Calu3 (cell line): ENCODE measurements around the gene VRK1. TPM values are rescaled to one million over a fixed set of nuclear protein-coding genes. Genes with fewer than 3 reads are reported as not detected.
A peak's percentile ranks its signal among the peaks of the same experiment; 100 is the strongest.

Source experiments
- Bru-seq: library from RNA; stranded (reverse); fragments of 400-500 nt; gene quantifications from one replicate; lab custom pipeline; 2021; lab: Mats Ljungman, UMichigan
- BruChase-seq, 2 experiments: library from RNA; stranded (reverse); fragments of 400-500 nt; gene quantifications; one replicate each; lab custom pipeline; 2021; lab: Mats Ljungman, UMichigan
- BruUV-seq: library from RNA; stranded (reverse); fragments of 400-500 nt; replicated peaks from 2 replicates; lab custom pipeline; 2021; lab: Mats Ljungman, UMichigan
- CTCF ChIA-PET: fragments of 300-600 bp; sonication (Branson Sonifier 250); formaldehyde crosslinking; loops from one replicate; lab custom pipeline; 2022; ENCODE audit warnings: antibody characterized with exemption; lab: Charles Lee
- DNase-seq: peaks from one replicate; pipeline ENCODE4 v3.0.0; 2022
- H3K27ac Mint-ChIP-seq: one replicate; pipeline ENCODE4 v1.8.0; 2022; ENCODE audit warnings: mixed read lengths; ENCODE audit not compliant: unreplicated experiment
- H3K27me3 Mint-ChIP-seq: one replicate; pipeline ENCODE4 v1.8.0; 2022; ENCODE audit warnings: mixed read lengths; ENCODE audit not compliant: unreplicated experiment
- H3K36me3 Mint-ChIP-seq: one replicate; pipeline ENCODE4 v1.8.0; 2022; ENCODE audit warnings: mild to moderate bottlenecking, moderate library complexity, mixed read lengths; ENCODE audit not compliant: insufficient read depth, unreplicated experiment
- H3K4me1 Mint-ChIP-seq: one replicate; pipeline ENCODE4 v1.8.0; 2022; ENCODE audit warnings: mild to moderate bottlenecking, low read depth, mixed read lengths; ENCODE audit not compliant: unreplicated experiment
- H3K4me3 Mint-ChIP-seq: one replicate; pipeline ENCODE4 v1.8.0; 2022; ENCODE audit warnings: mild to moderate bottlenecking, low read depth, moderate library complexity, mixed read lengths; ENCODE audit not compliant: unreplicated experiment
- H3K9me3 Mint-ChIP-seq: one replicate; pipeline ENCODE4 v1.8.0; 2022; ENCODE audit warnings: low read depth, mixed read lengths; ENCODE audit not compliant: unreplicated experiment
- CTCF ChIP-seq: fragments of 200-600 bp; IDR thresholded peaks from one replicate; pipeline ENCODE4 v1.8.0; 2022; ENCODE audit warnings: antibody characterized with exemption; ENCODE audit not compliant: unreplicated experiment
- intact Hi-C: fragments of 100-400 bp; cut with micrococcal nuclease; formaldehyde crosslinking; loops from one replicate; pipeline ENCODE4 v1.10.0; 2022; ENCODE audit not compliant: unreplicated experiment
- long read RNA-seq: library from polyadenylated mRNA; stranded (forward); transcript quantifications from one replicate; pipeline ENCODE4 v2.0.0, GENCODE V29; 2022
- total RNA-seq: library from RNA; stranded (reverse); gene quantifications from 2 replicates; pipeline ENCODE4 v1.2.3, GENCODE V29; 2022

VRK1 gene, protein sequence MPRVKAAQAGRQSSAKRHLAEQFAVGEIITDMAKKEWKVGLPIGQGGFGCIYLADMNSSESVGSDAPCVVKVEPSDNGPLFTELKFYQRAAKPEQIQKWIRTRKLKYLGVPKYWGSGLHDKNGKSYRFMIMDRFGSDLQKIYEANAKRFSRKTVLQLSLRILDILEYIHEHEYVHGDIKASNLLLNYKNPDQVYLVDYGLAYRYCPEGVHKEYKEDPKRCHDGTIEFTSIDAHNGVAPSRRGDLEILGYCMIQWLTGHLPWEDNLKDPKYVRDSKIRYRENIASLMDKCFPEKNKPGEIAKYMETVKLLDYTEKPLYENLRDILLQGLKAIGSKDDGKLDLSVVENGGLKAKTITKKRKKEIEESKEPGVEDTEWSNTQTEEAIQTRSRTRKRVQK
- total RNA-seq (43.8 and 51.3 TPM in 2 replicates), Bru-seq, nascent RNA (percentile 91 among the genes with signal in this experiment), BruChase-seq, experiment 1, labeled RNA remaining after a 6-hour chase (percentile 77 among the genes with signal in this experiment), BruChase-seq, experiment 2, labeled RNA remaining after a 2-hour chase (percentile 85 among the genes with signal in this experiment)
- long read RNA-seq, transcript VRK1-201 (13 exons, 1,745 nt), result major isoform, 86 of 106 reads
- long read RNA-seq, partial matches to known transcripts, result 1 of 106 reads
- long read RNA-seq, other reads (novel, unspliced or antisense), result 19 of 106 reads

GRCh38 chr14:96796851-96797581 lies at the start of gene VRK1:
TSS of gene VRK1 (plus strand) at chr14:96797382. CDS start at chr14:96833472, 36,090 bp downstream.
- no TSS peak for BruUV-seq
- peak within 1 kb of the TSS; percentile 67 for H3K27ac Mint-ChIP-seq
- CTCF ChIA-PET, result interaction anchor here (0.7 to 1.4 kb wide), 4 partner anchors 11 to 654 kb away, joined by 3 to 8 read pairs (median 4); no protein-coding TSS in a partner anchor
- peaks cover 17% of the 10 kb centered on the region for H3K36me3 Mint-ChIP-seq
- peak within 1 kb of the TSS; percentile 94 for H3K4me3 Mint-ChIP-seq
- H3K27me3 Mint-ChIP-seq, result peaks cover 26% of the 10 kb centered on the region
- H3K4me1 Mint-ChIP-seq, result peaks cover 21% of the 10 kb centered on the region
- peak; percentile 96 for DNase-seq
- H3K9me3 Mint-ChIP-seq, result no peaks in the 10 kb centered on the region
- intact Hi-C loops, result no loop called here
- TF ChIP-seq CTCF, result no peak

DNA sequence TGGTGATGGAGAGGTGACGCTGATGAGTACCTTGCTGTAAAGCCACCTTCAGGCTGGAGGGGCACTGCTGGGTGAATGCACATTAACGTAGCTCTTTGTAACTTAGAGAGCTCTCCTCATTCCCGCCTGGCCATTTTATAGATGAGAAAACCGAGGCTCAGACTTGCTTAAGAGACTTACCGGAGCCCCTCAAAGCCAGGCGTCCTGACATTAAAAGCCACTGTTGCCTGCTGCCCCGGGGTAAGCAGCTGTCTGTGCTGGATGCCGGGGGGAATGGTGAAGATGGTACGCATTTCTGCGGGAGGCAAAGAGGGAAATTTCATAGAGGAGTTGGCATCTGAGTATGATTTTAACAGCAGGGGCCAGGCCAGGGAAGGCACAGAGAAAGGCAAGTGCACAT lies 49.6 kb upstream of the VRK1 start:
- H3K4me3 Mint-ChIP-seq, result no peak overlapping the region
- peaks cover 60% of the 10 kb centered on the region for H3K27me3 Mint-ChIP-seq
- intact Hi-C loops, result no loop called here
- TF ChIP-seq CTCF, result no peak
- DNase-seq, result no peak
- no peak overlapping the region for H3K27ac Mint-ChIP-seq
- H3K4me1 Mint-ChIP-seq, result no peaks in the 10 kb centered on the region
- no TSS peak for BruUV-seq
- H3K9me3 Mint-ChIP-seq, result no peaks in the 10 kb centered on the region
- H3K36me3 Mint-ChIP-seq, result no peaks in the 10 kb centered on the region
- CTCF ChIA-PET, result no interaction called here

- H3K4me3 Mint-ChIP-seq, result no peak overlapping the region
- no peak overlapping the region for H3K27ac Mint-ChIP-seq
- H3K36me3 Mint-ChIP-seq, result no peaks in the 10 kb centered on the region
- CTCF ChIA-PET, result no interaction called here
- no peaks in the 10 kb centered on the region for H3K4me1 Mint-ChIP-seq
- no peak for TF ChIP-seq CTCF
- H3K27me3 Mint-ChIP-seq, result peaks cover 53% of the 10 kb centered on the region
- intact Hi-C loops, result no loop called here
- no peaks in the 10 kb centered on the region for H3K9me3 Mint-ChIP-seq
- no TSS peak for BruUV-seq
- peak; percentile 9 for DNase-seq
These were observed 48.8 kb upstream of the VRK1 start for GRCh38 chr14:96748362-96748761.

DNA sequence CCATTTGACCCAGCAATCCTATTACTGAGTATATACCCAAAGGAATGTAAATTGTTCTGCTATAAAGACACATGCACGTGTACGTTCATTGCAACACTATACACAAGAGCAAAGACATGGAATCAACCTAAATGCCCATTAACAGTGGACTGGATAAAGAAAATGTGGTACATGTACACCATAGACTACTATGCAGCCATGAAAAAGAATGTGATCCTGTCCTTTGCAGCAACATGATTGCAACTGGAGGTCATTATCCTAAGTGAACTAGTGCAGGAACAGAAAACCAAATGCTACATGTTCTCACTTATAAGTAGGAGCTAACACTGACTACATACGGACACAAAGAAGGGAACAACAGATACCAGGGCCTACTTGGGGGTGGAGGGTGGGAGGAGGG lies 45.7 kb upstream of the VRK1 start:
- no peak for DNase-seq
- Mint-ChIP-seq H3K27ac (no peak overlapping the region), H3K4me1 (no peaks in the 10 kb centered on the region), H3K9me3 (no peaks in the 10 kb centered on the region), H3K36me3 (no peaks in the 10 kb centered on the region), H3K27me3 (peaks cover 22% of the 10 kb centered on the region), H3K4me3 (no peak overlapping the region)
- no peak for TF ChIP-seq CTCF
- CTCF ChIA-PET, result no interaction called here
- intact Hi-C loops, result no loop called here
- BruUV-seq, result no TSS peak
